ENCODE results near the gene REV3L.
"Not testable (repeated sequence)": the region's sequence is repeated elsewhere in the genome, so short reads cannot be mapped to it uniquely, and the experiment has no call there.

REV3L gene

GRCh38 chr6:111478064-111478476, 4.9 kb downstream of the REV3L start:
- no peaks in the 10 kb centered on the region for H3K9me3 ChIP-seq (ENCODE audit: control insufficient read depth in 1 of 2, low read length in 2 of 2)
- H3K36me3 ChIP-seq (ENCODE audit: control insufficient read depth in 1 of 2, insufficient read depth in 2 of 2, low read length in 2 of 2): peaks cover 0 to 3% of the 10 kb centered on the region in 2 donors
- no peak overlapping the region for H3K4me3 ChIP-seq (ENCODE audit: low read depth in 1 of 2, low read length in 2 of 2)
- no peaks in the 10 kb centered on the region for H3K27me3 ChIP-seq (ENCODE audit: low read depth, low read length)
- H3K4me1 ChIP-seq (ENCODE audit: control insufficient read depth in 1 of 2, insufficient read depth in 2 of 2, low read length in 2 of 2): peaks cover 12% of the 10 kb centered on the region in 2 donors
- no peak overlapping the region for H3K27ac ChIP-seq (ENCODE audit: low read length)

DNA sequence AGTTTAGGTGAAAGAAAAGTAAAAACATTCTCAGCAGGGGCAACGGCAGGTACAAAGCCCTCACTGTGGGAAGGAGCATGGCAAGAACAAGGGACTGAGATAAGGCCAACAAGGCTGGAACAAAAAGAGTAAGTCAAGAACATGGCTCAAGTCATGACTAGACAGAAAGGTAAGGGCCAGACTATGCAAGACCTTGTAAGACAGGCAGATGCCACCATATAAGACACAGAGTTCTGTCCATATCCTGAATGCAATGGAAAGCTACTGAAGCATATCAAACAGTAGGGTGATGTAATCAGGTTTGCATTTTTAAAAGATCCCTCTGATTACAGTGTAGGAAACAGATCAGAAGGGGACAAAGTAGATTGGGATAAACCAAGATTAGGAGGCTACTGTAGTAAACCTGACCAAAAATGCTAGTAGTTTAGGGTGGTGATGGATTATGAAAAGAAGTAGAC, 5.5 kb downstream of the REV3L start:
- Histone ChIP-seq H3K4me3 (ENCODE audit: low read depth in 1 of 2, low read length in 2 of 2) (no peak overlapping the region), H3K36me3 (ENCODE audit: control insufficient read depth in 1 of 2, insufficient read depth in 2 of 2, low read length in 2 of 2) (no peaks in the 10 kb centered on the region), H3K4me1 (ENCODE audit: control insufficient read depth in 1 of 2, insufficient read depth in 2 of 2, low read length in 2 of 2) (peaks cover 12% of the 10 kb centered on the region in 2 donors), H3K9me3 (ENCODE audit: control insufficient read depth in 1 of 2, low read length in 2 of 2) (no peaks in the 10 kb centered on the region), H3K27me3 (ENCODE audit: low read depth, low read length) (no peaks in the 10 kb centered on the region), H3K27ac (ENCODE audit: low read length) (peak overlapping the region; percentile 39)

- H3K4me3 ChIP-seq (ENCODE audit: low read depth in 1 of 2, low read length in 2 of 2); H3K27ac ChIP-seq (ENCODE audit: low read length); H3K27me3 ChIP-seq (ENCODE audit: low read depth, low read length); H3K36me3 ChIP-seq (ENCODE audit: control insufficient read depth in 1 of 2, insufficient read depth in 2 of 2, low read length in 2 of 2); H3K9me3 ChIP-seq (ENCODE audit: control insufficient read depth in 1 of 2, low read length in 2 of 2): not testable (repeated sequence)
- peaks cover 8 to 12% of the 10 kb centered on the region in 2 donors for H3K4me1 ChIP-seq (ENCODE audit: control insufficient read depth in 1 of 2, insufficient read depth in 2 of 2, low read length in 2 of 2)
Observed at GRCh38 chr6:111476061-111476460, 7.0 kb downstream of the REV3L start.

DNA sequence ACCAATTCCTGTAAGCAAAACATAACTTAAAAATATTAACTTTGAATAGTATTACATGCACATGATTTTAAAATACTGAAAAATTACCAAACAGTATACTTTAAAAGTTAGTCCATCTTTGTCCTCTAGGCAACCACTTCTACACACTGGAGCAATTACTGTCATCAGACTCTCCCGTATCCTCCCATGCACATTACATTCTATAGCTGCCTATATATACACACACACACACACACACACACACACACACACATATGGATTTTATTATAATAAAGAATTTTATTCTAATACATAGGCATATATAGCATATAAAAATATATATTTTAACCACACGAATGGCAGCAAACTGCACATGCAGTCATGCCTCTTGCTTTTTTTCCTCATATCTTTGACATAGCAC, 8.2 kb downstream of the REV3L start:
- Histone ChIP-seq H3K4me1 (ENCODE audit: control insufficient read depth in 1 of 2, insufficient read depth in 2 of 2, low read length in 2 of 2) (peaks cover 8 to 12% of the 10 kb centered on the region in 2 donors), H3K27me3 (ENCODE audit: low read depth, low read length) (no peaks in the 10 kb centered on the region), H3K9me3 (ENCODE audit: control insufficient read depth in 1 of 2, low read length in 2 of 2) (no peaks in the 10 kb centered on the region), H3K27ac (ENCODE audit: low read length) (no peak overlapping the region), H3K4me3 (ENCODE audit: low read depth in 1 of 2, low read length in 2 of 2) (no peak overlapping the region), H3K36me3 (ENCODE audit: control insufficient read depth in 1 of 2, insufficient read depth in 2 of 2, low read length in 2 of 2) (no peaks in the 10 kb centered on the region)

DNA sequence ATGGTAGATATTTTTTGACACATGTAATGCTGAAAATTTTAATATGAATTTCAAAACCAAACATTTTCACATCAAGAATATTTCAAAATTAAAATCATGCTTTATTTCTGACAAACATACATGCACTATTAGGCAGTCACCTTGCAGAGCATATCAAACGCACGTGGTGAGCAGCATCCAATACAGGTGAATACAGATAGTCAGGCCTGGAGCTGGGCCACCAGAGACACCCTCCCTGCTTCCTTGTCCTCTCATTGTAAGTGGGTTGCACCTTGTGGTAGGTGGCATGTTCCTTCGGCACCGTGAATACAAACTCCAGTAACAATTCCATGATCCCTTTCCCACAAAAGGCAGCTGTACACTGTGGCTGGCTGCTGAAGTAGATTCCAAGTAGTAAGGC, 8.9 kb downstream of the REV3L start:
- H3K27ac ChIP-seq (ENCODE audit: low read length): no peak overlapping the region
- H3K9me3 ChIP-seq (ENCODE audit: control insufficient read depth in 1 of 2, low read length in 2 of 2): no peaks in the 10 kb centered on the region
- H3K4me1 ChIP-seq (ENCODE audit: control insufficient read depth in 1 of 2, insufficient read depth in 2 of 2, low read length in 2 of 2): peaks cover 8 to 14% of the 10 kb centered on the region in 2 donors
- peaks cover 0 to 6% of the 10 kb centered on the region in 2 donors for H3K36me3 ChIP-seq (ENCODE audit: control insufficient read depth in 1 of 2, insufficient read depth in 2 of 2, low read length in 2 of 2)
- no peak overlapping the region for H3K4me3 ChIP-seq (ENCODE audit: low read depth in 1 of 2, low read length in 2 of 2)
- no peaks in the 10 kb centered on the region for H3K27me3 ChIP-seq (ENCODE audit: low read depth, low read length)

DNA sequence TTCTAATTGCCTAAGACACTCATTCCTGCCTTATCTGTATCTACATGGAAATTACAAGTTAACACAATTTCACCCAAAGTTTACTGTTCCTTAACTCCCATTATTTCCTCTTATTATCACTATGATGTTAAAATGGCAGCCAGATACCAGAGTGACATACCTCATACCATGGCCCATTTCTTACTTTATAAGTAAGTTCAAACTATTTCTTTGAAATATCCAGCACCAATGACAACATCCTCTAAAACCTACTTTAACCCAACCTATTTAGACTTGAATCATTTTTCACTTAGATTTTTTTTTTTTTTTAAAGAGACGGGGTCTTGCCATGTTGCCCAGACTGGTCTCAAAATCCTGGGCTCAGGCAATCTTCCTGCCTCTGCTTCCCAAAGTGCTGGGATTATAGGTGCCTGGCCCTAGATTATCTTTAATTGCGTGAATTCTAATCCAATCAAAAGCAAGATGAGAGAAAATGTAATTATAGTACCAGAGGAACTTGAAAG, 10.0 kb downstream of the REV3L start:
- Histone ChIP-seq H3K4me1 (ENCODE audit: control insufficient read depth in 1 of 2, insufficient read depth in 2 of 2, low read length in 2 of 2) (peaks cover 6 to 14% of the 10 kb centered on the region in 2 donors), H3K36me3 (ENCODE audit: control insufficient read depth in 1 of 2, insufficient read depth in 2 of 2, low read length in 2 of 2) (peaks cover 0 to 11% of the 10 kb centered on the region in 2 donors)

GRCh38 chr6:111471958-111472357, 11.1 kb downstream of the REV3L start:
- Histone ChIP-seq H3K4me1 (ENCODE audit: control insufficient read depth in 1 of 2, insufficient read depth in 2 of 2, low read length in 2 of 2) (peaks cover under 1 to 10% of the 10 kb centered on the region in 2 donors), H3K27ac (ENCODE audit: low read length) (no peak overlapping the region), H3K9me3 (ENCODE audit: control insufficient read depth in 1 of 2, low read length in 2 of 2) (no peaks in the 10 kb centered on the region), H3K36me3 (ENCODE audit: control insufficient read depth in 1 of 2, insufficient read depth in 2 of 2, low read length in 2 of 2) (peaks cover 0 to 11% of the 10 kb centered on the region in 2 donors), H3K4me3 (ENCODE audit: low read depth in 1 of 2, low read length in 2 of 2) (no peak overlapping the region), H3K27me3 (ENCODE audit: low read depth, low read length) (no peaks in the 10 kb centered on the region)

More for the DNA sequence above, 10.0 kb downstream of the REV3L start:
- Histone ChIP-seq H3K27me3 (ENCODE audit: low read depth, low read length) (no peaks in the 10 kb centered on the region), H3K27ac (ENCODE audit: low read length) (no peak overlapping the region), H3K9me3 (ENCODE audit: control insufficient read depth in 1 of 2, low read length in 2 of 2) (no peaks in the 10 kb centered on the region), H3K4me3 (ENCODE audit: low read depth in 1 of 2, low read length in 2 of 2) (no peak overlapping the region)

DNA sequence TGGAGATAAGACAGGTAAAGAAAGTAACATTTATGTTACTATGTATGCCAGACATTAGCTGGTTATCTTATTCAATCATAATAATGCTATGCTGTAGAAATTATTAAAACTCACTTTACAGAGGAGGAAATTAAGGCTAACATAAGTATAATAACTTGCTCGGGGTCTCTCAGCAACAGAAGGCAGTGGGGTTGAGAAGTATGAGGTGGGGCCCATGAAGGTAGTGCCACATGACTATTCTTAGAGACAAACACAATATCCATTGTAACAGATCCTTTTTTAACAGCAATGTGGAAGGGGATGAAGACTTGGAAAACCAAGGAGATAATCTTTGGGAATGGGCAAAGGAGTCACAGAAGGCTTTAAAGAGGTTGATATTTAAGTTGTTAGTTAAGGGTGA, 11.5 kb downstream of the REV3L start:
- H3K27me3 ChIP-seq (ENCODE audit: low read depth, low read length): no peaks in the 10 kb centered on the region
- peaks cover 0 to 10% of the 10 kb centered on the region in 2 donors for H3K4me1 ChIP-seq (ENCODE audit: control insufficient read depth in 1 of 2, insufficient read depth in 2 of 2, low read length in 2 of 2)

DNA sequence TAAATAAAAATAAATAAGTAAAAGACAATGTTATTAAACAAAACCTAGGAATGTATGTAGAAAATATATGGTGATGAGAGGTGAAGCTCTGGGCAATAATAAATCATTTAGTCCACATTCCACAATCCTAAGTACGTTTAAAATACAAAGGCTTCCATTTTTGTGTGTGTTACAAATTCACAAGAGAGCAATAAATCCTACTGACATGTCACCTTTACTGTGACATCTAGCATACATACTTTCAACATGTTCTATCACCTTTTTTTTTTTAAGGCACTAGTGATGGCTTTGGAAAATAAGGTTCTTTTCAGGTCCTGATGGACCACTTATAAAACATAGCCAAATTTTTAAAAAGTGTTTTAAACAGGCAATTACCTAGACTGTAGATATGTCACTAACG, 12.0 kb downstream of the REV3L start:
- Histone ChIP-seq H3K4me3 (ENCODE audit: low read depth in 1 of 2, low read length in 2 of 2) (no peak overlapping the region), H3K4me1 (ENCODE audit: control insufficient read depth in 1 of 2, insufficient read depth in 2 of 2, low read length in 2 of 2) (peaks cover 0 to 10% of the 10 kb centered on the region in 2 donors), H3K27ac (ENCODE audit: low read length) (no peak overlapping the region), H3K27me3 (ENCODE audit: low read depth, low read length) (no peaks in the 10 kb centered on the region), H3K36me3 (ENCODE audit: control insufficient read depth in 1 of 2, insufficient read depth in 2 of 2, low read length in 2 of 2) (peaks cover 0 to 11% of the 10 kb centered on the region in 2 donors), H3K9me3 (ENCODE audit: control insufficient read depth in 1 of 2, low read length in 2 of 2) (no peaks in the 10 kb centered on the region)

More for the DNA sequence above, 11.5 kb downstream of the REV3L start:
- H3K9me3 ChIP-seq (ENCODE audit: control insufficient read depth in 1 of 2, low read length in 2 of 2): no peaks in the 10 kb centered on the region
- H3K27ac ChIP-seq (ENCODE audit: low read length): no peak overlapping the region
- peaks cover 0 to 11% of the 10 kb centered on the region in 2 donors for H3K36me3 ChIP-seq (ENCODE audit: control insufficient read depth in 1 of 2, insufficient read depth in 2 of 2, low read length in 2 of 2)
- H3K4me3 ChIP-seq (ENCODE audit: low read depth in 1 of 2, low read length in 2 of 2): no peak overlapping the region

- H3K4me1 ChIP-seq (ENCODE audit: control insufficient read depth in 1 of 2, insufficient read depth in 2 of 2, low read length in 2 of 2): peaks cover 0 to 5% of the 10 kb centered on the region in 2 donors
- no peak overlapping the region for H3K27ac ChIP-seq (ENCODE audit: low read length)
Observed at GRCh38 chr6:111469543-111469942, 13.5 kb downstream of the REV3L start.

GRCh38 chr6:111468329-111469012, 14.5 kb downstream of the REV3L start:
- Histone ChIP-seq H3K27me3 (ENCODE audit: low read depth, low read length) (no peaks in the 10 kb centered on the region), H3K27ac (ENCODE audit: low read length) (no peak overlapping the region), H3K9me3 (ENCODE audit: control insufficient read depth in 1 of 2, low read length in 2 of 2) (no peaks in the 10 kb centered on the region), H3K36me3 (ENCODE audit: control insufficient read depth in 1 of 2, insufficient read depth in 2 of 2, low read length in 2 of 2) (peaks cover 0 to 11% of the 10 kb centered on the region in 2 donors), H3K4me1 (ENCODE audit: control insufficient read depth in 1 of 2, insufficient read depth in 2 of 2, low read length in 2 of 2) (peaks cover 0 to 5% of the 10 kb centered on the region in 2 donors), H3K4me3 (ENCODE audit: low read depth in 1 of 2, low read length in 2 of 2) (no peak overlapping the region)

More at GRCh38 chr6:111469543-111469942, 13.5 kb downstream of the REV3L start:
- Histone ChIP-seq H3K27me3 (ENCODE audit: low read depth, low read length) (no peaks in the 10 kb centered on the region), H3K36me3 (ENCODE audit: control insufficient read depth in 1 of 2, insufficient read depth in 2 of 2, low read length in 2 of 2) (peaks cover 0 to 11% of the 10 kb centered on the region in 2 donors), H3K9me3 (ENCODE audit: control insufficient read depth in 1 of 2, low read length in 2 of 2) (no peaks in the 10 kb centered on the region), H3K4me3 (ENCODE audit: low read depth in 1 of 2, low read length in 2 of 2) (no peak overlapping the region)
